GM12872 (cell line): Measurements from ENCODE around the gene PCNX3.

Experiments used
- CTCF ChIP-seq: IDR thresholded peaks from 3 replicates; pipeline ENCODE4 v1.5.1; 2011; ENCODE audit warnings: low read depth, mild to moderate bottlenecking, low read length, moderate library complexity; ENCODE audit not compliant: insufficient read depth

Gene PCNX3

GRCh38 chr11:65577756-65578109, 37.8 kb upstream of the PCNX3 start:
- TF ChIP-seq CTCF = no peak

- TF ChIP-seq CTCF = no peak
These were observed 37.4 kb upstream of the PCNX3 start for GRCh38 chr11:65578134-65578533.

- TF ChIP-seq CTCF = no peak
These were observed 36.9 kb upstream of the PCNX3 start for GRCh38 chr11:65578667-65579066.

- TF ChIP-seq CTCF = no peak
These were observed 36.3 kb upstream of the PCNX3 start for GRCh38 chr11:65579291-65579690.

GRCh38 chr11:65580031-65580692, 35.4 kb upstream of the PCNX3 start:
- no peak for TF ChIP-seq CTCF

GRCh38 chr11:65580756-65581155, 34.8 kb upstream of the PCNX3 start:
- TF ChIP-seq CTCF = no peak

- no peak for TF ChIP-seq CTCF
These were observed 33.6 kb upstream of the PCNX3 start for GRCh38 chr11:65581928-65582327.
